DOHH2 (cell line): ENCODE data around the gene BICC1.

ENCODE experiments used
- EZH2phosphoT487 ChIP-seq: fragments of 200-600 bp; sonication (generic); IDR thresholded peaks from 2 replicates; pipeline ENCODE4 v1.6.1; 2017; ENCODE audit warnings: borderline replicate concordance, mild to moderate bottlenecking, antibody characterized with exemption, low read length, moderate library complexity, mixed read lengths
- TF ChIP-seq, protein P1 (sequence below): fragments of 200-600 bp; sonication (generic); IDR thresholded peaks from one replicate; pipeline ENCODE4 v1.5.1; 2014; ENCODE audit warnings: antibody characterized with exemption, mild to moderate bottlenecking, low read depth, low read length; ENCODE audit not compliant: poor library complexity, severe bottlenecking

DNA sequence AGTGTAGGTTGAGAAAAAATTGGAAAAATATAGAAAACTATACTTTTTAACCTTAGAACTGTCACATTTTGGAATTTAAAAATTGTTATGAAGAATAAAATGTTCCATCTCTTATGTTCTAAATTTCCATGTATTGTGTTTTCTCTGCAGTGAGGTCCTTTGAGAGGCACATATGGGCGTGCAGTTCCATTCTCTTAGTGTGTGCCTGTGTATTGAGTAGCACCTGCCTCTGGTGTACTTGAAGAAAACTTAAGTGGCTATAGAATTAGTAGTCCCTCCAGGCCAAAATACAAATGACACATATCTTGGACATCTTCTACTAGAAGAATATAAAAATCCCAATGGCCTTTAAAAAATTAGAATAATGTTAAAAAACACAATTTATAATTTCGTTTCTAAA, 149.2 kb downstream of the BICC1 start:
- TF ChIP-seq, protein P1, sequence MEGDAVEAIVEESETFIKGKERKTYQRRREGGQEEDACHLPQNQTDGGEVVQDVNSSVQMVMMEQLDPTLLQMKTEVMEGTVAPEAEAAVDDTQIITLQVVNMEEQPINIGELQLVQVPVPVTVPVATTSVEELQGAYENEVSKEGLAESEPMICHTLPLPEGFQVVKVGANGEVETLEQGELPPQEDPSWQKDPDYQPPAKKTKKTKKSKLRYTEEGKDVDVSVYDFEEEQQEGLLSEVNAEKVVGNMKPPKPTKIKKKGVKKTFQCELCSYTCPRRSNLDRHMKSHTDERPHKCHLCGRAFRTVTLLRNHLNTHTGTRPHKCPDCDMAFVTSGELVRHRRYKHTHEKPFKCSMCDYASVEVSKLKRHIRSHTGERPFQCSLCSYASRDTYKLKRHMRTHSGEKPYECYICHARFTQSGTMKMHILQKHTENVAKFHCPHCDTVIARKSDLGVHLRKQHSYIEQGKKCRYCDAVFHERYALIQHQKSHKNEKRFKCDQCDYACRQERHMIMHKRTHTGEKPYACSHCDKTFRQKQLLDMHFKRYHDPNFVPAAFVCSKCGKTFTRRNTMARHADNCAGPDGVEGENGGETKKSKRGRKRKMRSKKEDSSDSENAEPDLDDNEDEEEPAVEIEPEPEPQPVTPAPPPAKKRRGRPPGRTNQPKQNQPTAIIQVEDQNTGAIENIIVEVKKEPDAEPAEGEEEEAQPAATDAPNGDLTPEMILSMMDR, result no peak
- TF ChIP-seq EZH2phosphoT487, result no peak
